Esophagus squamous epithelium (tissue), 4 donors: ENCODE results near the gene PKMYT1.

Source experiments
- POLR2A ChIP-seq, 4 donors: fragments of 450-650 bp; IDR thresholded peaks; one replicate each; pipeline ENCODE4 v1.6.1; 2017; ENCODE audit warnings: antibody characterized with exemption in 4 of 4, mild to moderate bottlenecking in 4 of 4, moderate library complexity in 3 of 4
- TF ChIP-seq, protein P1 (sequence below), 6 experiments: fragments of 450-650 bp in 4 of 6; fragments of 200-600 bp in 2 of 6; sonication (generic) in 2 of 6; IDR thresholded peaks; one replicate each; pipeline ENCODE4 v1.5.1; 2016 to 2019; ENCODE audit warnings: antibody characterized with exemption in 6 of 6, mild to moderate bottlenecking in 4 of 6, moderate library complexity in 4 of 6

- no peak for TF ChIP-seq POLR2A (IDR thresholded peaks at IDR 0.05)
- TF ChIP-seq, protein P1, sequence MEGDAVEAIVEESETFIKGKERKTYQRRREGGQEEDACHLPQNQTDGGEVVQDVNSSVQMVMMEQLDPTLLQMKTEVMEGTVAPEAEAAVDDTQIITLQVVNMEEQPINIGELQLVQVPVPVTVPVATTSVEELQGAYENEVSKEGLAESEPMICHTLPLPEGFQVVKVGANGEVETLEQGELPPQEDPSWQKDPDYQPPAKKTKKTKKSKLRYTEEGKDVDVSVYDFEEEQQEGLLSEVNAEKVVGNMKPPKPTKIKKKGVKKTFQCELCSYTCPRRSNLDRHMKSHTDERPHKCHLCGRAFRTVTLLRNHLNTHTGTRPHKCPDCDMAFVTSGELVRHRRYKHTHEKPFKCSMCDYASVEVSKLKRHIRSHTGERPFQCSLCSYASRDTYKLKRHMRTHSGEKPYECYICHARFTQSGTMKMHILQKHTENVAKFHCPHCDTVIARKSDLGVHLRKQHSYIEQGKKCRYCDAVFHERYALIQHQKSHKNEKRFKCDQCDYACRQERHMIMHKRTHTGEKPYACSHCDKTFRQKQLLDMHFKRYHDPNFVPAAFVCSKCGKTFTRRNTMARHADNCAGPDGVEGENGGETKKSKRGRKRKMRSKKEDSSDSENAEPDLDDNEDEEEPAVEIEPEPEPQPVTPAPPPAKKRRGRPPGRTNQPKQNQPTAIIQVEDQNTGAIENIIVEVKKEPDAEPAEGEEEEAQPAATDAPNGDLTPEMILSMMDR (IDR thresholded peaks at IDR 0.05): no peak
These were observed 45.8 kb downstream of the PKMYT1 start for GRCh38 chr16:2934450-2934849.
